ENCODE data around the gene CMKLR1.

DNA sequence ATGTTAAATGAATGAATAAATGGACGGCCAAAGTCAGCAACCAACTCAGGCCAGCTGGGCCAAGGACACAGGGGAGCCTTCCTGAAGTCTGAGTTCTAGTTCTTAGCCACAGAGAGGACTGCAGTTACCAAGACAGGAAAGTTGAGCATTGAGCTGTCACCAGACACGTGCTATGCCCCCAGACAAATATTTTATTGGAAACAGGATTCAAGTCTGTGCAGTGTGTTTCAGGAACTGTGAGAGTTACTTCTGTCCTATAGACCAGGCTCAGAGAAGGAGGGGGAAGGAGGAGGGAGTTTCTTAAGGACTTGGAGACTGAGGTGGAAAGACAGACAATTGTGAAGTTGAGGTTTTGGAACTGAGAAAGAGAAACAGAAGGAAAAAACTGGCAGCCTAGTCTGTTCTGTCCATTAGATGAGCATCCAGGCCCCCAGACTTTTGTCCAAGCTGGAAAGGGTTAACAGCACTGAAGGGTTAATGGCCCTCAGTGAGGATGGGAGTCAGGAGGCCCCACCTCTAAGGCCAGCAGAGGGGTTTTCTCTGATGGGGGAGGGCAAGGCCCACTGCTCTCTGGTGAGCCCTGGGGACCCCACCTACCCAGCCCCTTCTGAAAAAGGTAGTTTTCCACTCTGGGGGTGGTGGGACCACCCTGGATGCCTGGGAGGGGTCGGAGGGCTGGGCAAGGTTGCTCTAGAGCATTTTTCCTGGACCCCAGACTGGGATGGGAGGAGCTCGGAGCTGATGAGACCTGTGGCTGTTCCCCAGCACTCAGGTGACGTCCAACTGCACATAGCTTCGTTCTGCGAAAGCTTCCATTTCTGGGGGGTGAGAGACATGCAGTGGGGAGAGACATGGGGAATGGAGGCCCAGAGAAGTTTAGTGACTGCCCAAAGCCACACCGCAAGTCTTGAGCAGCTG, 6.9 kb upstream of the CMKLR1 start:
- no peak for TF ChIP-seq CTCF (IDR thresholded peaks at IDR 0.05)
- TF ChIP-seq EZH2 (IDR thresholded peaks at IDR 0.05) = no peak
- no peak for TF ChIP-seq EZH2phosphoT487 (IDR thresholded peaks at IDR 0.05)

Measured in neural progenitor cell (in vitro differentiated cells).